ENCODE results near the gene FGF2.

GRCh38 chr4:122884499-122884898, 57.9 kb downstream of the FGF2 start:
- no peak for TF ChIP-seq SRF (IDR thresholded peaks at IDR 0.05; ENCODE audit: low read depth)
- TF ChIP-seq POLR2A (IDR thresholded peaks at IDR 0.05; ENCODE audit: borderline replicate concordance, extremely low read depth, insufficient read depth, insufficient read length) = no peak
- no peak for TF ChIP-seq MAX (IDR thresholded peaks at IDR 0.05)
- no peak for TF ChIP-seq CTCF (IDR thresholded peaks at IDR 0.05 in 2 of 3, conservative IDR thresholded peaks at IDR 0.05 in 1 of 3; ENCODE audit: borderline replicate concordance in 1 of 3, insufficient read depth in 1 of 3, low read depth in 2 of 3, low read length in 2 of 3)
- TF ChIP-seq EZH2 (IDR thresholded peaks at IDR 0.05) = no peak
- TF ChIP-seq RAD21 (IDR thresholded peaks at IDR 0.05; ENCODE audit: low read depth) = no peak
- no peak for TF ChIP-seq JUND (IDR thresholded peaks at IDR 0.05)

Data from HCT116 (cell line).